ENCODE measurements around the gene GALNT8. TPM values are rescaled to one million over a fixed set of nuclear protein-coding genes. Genes with fewer than 3 reads are reported as not detected.

Gene GALNT8
- total and polyA plus RNA-seq, 10 of the 15 experiments (the other 5 are each of a cell fraction or from before 2014, with no cell fraction given): 0.14 to 0.81 (median 0.31) TPM; not detected in 1

DNA sequence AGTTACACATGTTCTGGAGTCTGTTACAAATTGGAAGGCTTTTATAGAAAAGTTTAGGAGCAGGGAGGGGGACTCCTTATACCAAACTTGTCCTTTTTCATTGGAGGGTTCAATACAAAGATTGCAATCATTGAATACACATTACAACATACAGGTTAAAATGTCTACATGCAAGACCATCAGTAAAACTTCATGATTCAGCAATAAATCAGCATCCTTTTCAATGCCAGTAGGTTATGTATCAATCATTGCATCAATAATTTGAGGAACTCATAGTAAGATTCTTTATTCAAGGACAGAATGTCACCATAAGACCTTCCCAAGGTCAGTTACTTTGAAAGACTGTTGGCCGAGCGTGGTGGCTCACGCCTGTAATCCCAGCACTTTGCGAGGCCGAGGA lies 16.5 kb upstream of the GALNT8 start (continued):
- TF ChIP-seq MXI1 (IDR thresholded peaks at IDR 0.05; ENCODE audit: low read depth, low read length): no peak
- TF ChIP-seq, protein P1, sequence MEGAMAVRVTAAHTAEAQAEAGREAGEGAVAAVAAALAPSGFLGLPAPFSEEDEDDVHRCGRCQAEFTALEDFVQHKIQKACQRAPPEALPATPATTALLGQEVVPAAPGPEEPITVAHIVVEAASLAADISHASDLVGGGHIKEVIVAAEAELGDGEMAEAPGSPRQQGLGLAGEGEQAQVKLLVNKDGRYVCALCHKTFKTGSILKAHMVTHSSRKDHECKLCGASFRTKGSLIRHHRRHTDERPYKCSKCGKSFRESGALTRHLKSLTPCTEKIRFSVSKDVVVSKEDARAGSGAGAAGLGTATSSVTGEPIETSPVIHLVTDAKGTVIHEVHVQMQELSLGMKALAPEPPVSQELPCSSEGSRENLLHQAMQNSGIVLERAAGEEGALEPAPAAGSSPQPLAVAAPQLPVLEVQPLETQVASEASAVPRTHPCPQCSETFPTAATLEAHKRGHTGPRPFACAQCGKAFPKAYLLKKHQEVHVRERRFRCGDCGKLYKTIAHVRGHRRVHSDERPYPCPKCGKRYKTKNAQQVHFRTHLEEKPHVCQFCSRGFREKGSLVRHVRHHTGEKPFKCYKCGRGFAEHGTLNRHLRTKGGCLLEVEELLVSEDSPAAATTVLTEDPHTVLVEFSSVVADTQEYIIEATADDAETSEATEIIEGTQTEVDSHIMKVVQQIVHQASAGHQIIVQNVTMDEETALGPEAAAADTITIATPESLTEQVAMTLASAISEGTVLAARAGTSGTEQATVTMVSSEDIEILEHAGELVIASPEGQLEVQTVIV (IDR thresholded peaks at IDR 0.05; ENCODE audit: borderline replicate concordance, partially characterized antibody): no peak
- no peak for TF ChIP-seq CHD1 (IDR thresholded peaks at IDR 0.05; ENCODE audit: low read depth, low read length)
- TF ChIP-seq PAX8 (IDR thresholded peaks at IDR 0.05): no peak
- no peak for TF ChIP-seq NFYB (IDR thresholded peaks at IDR 0.05; ENCODE audit: insufficient read depth, low read depth, low read length)
- TF ChIP-seq KLF5 (IDR thresholded peaks at IDR 0.05; ENCODE audit: partially characterized antibody): no peak
- TF ChIP-seq PML (IDR thresholded peaks at IDR 0.05; ENCODE audit: low read length): no peak

DNA sequence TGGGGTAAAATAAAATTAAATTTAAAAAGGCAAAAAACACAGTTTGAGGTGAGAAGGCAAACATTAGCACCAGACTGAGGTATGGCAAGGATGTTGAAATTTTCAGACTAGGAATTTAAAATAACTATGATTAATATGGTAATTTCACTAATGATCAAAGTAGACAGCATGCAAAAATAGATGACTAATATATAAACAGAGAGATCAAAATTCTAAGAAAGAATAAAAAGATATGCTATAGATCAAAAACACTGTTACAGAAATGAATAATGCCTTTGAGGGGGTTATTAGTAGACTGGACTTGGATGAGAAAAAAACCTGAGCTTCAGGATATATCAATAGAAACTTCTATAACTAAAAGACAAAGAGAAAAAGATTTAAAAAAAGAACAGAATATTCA lies 14.4 kb upstream of the GALNT8 start:
- POLR2A ChIA-PET: no interaction called here
- H3K36me3 ChIP-seq (ENCODE audit: control insufficient read depth in 2 of 2, insufficient read depth in 2 of 2, low read length in 1 of 2): no peaks in the 10 kb centered on the region
- no peak for TF ChIP-seq BRCA1 (IDR thresholded peaks at IDR 0.05; ENCODE audit: low read depth, low read length)
- TF ChIP-seq NRF1 (conservative IDR thresholded peaks at IDR 0.05; ENCODE audit: low read depth, low read length): no peak
- no peak for TF ChIP-seq GABPA (IDR thresholded peaks at IDR 0.05; ENCODE audit: low read depth)
- TF ChIP-seq POLR2AphosphoS5 (IDR thresholded peaks at IDR 0.05; ENCODE audit: low read length): no peak
- TF ChIP-seq WRNIP1 (IDR thresholded peaks at IDR 0.05; ENCODE audit: borderline replicate concordance, low read depth, low read length): no peak
- no peak for TF ChIP-seq MXI1 (IDR thresholded peaks at IDR 0.05; ENCODE audit: low read depth, low read length)
- TF ChIP-seq POLR2A (IDR thresholded peaks at IDR 0.05; ENCODE audit: low read depth, low read length): no peak
- TF ChIP-seq ATF7 (IDR thresholded peaks at IDR 0.05; ENCODE audit: low read depth): no peak
- TF ChIP-seq, protein P2, sequence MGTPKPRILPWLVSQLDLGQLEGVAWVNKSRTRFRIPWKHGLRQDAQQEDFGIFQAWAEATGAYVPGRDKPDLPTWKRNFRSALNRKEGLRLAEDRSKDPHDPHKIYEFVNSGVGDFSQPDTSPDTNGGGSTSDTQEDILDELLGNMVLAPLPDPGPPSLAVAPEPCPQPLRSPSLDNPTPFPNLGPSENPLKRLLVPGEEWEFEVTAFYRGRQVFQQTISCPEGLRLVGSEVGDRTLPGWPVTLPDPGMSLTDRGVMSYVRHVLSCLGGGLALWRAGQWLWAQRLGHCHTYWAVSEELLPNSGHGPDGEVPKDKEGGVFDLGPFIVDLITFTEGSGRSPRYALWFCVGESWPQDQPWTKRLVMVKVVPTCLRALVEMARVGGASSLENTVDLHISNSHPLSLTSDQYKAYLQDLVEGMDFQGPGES (IDR thresholded peaks at IDR 0.05): no peak
- TF ChIP-seq, protein P3, sequence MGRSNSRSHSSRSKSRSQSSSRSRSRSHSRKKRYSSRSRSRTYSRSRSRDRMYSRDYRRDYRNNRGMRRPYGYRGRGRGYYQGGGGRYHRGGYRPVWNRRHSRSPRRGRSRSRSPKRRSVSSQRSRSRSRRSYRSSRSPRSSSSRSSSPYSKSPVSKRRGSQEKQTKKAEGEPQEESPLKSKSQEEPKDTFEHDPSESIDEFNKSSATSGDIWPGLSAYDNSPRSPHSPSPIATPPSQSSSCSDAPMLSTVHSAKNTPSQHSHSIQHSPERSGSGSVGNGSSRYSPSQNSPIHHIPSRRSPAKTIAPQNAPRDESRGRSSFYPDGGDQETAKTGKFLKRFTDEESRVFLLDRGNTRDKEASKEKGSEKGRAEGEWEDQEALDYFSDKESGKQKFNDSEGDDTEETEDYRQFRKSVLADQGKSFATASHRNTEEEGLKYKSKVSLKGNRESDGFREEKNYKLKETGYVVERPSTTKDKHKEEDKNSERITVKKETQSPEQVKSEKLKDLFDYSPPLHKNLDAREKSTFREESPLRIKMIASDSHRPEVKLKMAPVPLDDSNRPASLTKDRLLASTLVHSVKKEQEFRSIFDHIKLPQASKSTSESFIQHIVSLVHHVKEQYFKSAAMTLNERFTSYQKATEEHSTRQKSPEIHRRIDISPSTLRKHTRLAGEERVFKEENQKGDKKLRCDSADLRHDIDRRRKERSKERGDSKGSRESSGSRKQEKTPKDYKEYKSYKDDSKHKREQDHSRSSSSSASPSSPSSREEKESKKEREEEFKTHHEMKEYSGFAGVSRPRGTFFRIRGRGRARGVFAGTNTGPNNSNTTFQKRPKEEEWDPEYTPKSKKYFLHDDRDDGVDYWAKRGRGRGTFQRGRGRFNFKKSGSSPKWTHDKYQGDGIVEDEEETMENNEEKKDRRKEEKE (IDR thresholded peaks at IDR 0.05): no peak
- TF ChIP-seq, protein P4, sequence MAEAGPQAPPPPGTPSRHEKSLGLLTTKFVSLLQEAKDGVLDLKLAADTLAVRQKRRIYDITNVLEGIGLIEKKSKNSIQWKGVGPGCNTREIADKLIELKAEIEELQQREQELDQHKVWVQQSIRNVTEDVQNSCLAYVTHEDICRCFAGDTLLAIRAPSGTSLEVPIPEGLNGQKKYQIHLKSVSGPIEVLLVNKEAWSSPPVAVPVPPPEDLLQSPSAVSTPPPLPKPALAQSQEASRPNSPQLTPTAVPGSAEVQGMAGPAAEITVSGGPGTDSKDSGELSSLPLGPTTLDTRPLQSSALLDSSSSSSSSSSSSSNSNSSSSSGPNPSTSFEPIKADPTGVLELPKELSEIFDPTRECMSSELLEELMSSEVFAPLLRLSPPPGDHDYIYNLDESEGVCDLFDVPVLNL (IDR thresholded peaks at IDR 0.05; ENCODE audit: low read depth, low read length): no peak
- TF ChIP-seq TCF7 (IDR thresholded peaks at IDR 0.05; ENCODE audit: borderline replicate concordance): no peak
- no peak for TF ChIP-seq HDAC2 (IDR thresholded peaks at IDR 0.05)
- no peaks in the 10 kb centered on the region for H3K9me3 ChIP-seq (replicated peaks; ENCODE audit: control insufficient read depth, insufficient read depth, low read length)
- no peak for DNase-seq (ENCODE audit: low read depth, low spot score)
- H3K4me3 ChIP-seq: no peak overlapping the region
- SMC1A ChIA-PET (ENCODE audit: uncharacterized antibody, unreplicated experiment): no interaction called here
- no peak overlapping the region for H3K27ac ChIP-seq (ENCODE audit: control insufficient read depth, insufficient read depth)
- H2AFZ ChIP-seq (ENCODE audit: control insufficient read depth, low read depth, low read length): no peak overlapping the region
- H3K79me2 ChIP-seq (ENCODE audit: control insufficient read depth, insufficient read depth, low read length): no peaks in the 10 kb centered on the region
- in situ Hi-C loops (cut with MboI): no loop called here
- H3K4me2 ChIP-seq (ENCODE audit: control insufficient read depth, insufficient read depth): no peak overlapping the region
- CTCF ChIA-PET: interaction anchor here (1.4 kb wide), 1 partner anchor 53 kb away, joined by 4 read pairs; no protein-coding TSS in a partner anchor
- intact Hi-C loops (cut with micrococcal nuclease; ENCODE audit: unreplicated experiment): no loop called here
- no peak for ATAC-seq
- no peak overlapping the region for H3K9ac ChIP-seq (ENCODE audit: control insufficient read depth, insufficient read depth, low read length)
- no peak for FAIRE-seq
- RAD21 ChIA-PET (ENCODE audit: unreplicated experiment): interaction anchor here (0.6 kb wide), 1 partner anchor 39 kb away, joined by 3 read pairs; no protein-coding TSS in a partner anchor
- H3K4me1 ChIP-seq (ENCODE audit: control insufficient read depth, insufficient read depth, low read length): no peaks in the 10 kb centered on the region; the same call in 1 of the 2 replicates
- no TSS peak for BruUV-seq (replicated peaks)
- no peaks in the 10 kb centered on the region for H4K20me1 ChIP-seq (ENCODE audit: control insufficient read depth, insufficient read depth)
- no peaks in the 10 kb centered on the region for H3K27me3 ChIP-seq (replicated peaks in 1 of 2; ENCODE audit: control insufficient read depth in 2 of 2, insufficient read depth in 2 of 2, low read length in 1 of 2)
